Stomach smooth muscle (tissue), 2 donors: ENCODE results near the gene LDLRAD3.
"Not testable (repeated sequence)": the region's sequence is repeated elsewhere in the genome, so short reads cannot be mapped to it uniquely, and the experiment has no call there.

Experiments used
- H3K27ac ChIP-seq: one replicate; pipeline ENCODE4 v1.7.0; 2013; ENCODE audit warnings: mild to moderate bottlenecking, low read length, inconsistent platforms
- H3K27me3 ChIP-seq, 2 donors: one replicate each; pipeline ENCODE4 v1.7.0; 2013; ENCODE audit warnings: low read length in 2 of 2; ENCODE audit not compliant: insufficient read depth in 2 of 2, control insufficient read depth in 1 of 2
- H3K36me3 ChIP-seq, 2 donors: one replicate each; pipeline ENCODE4 v1.7.0; 2013; ENCODE audit warnings: low read length in 2 of 2; ENCODE audit not compliant: control insufficient read depth in 2 of 2, insufficient read depth in 2 of 2
- H3K4me1 ChIP-seq: one replicate; pipeline ENCODE4 v1.7.0; 2013; ENCODE audit warnings: low read length; ENCODE audit not compliant: control insufficient read depth, insufficient read depth
- H3K4me3 ChIP-seq, 2 donors: one replicate each; pipeline ENCODE4 v1.7.0; 2013; ENCODE audit warnings: low read length in 2 of 2
- H3K9ac ChIP-seq, 2 donors: one replicate each; pipeline ENCODE4 v1.7.0; 2013; ENCODE audit warnings: low read length in 2 of 2, mild to moderate bottlenecking in 1 of 2
- H3K9me3 ChIP-seq, 2 donors: one replicate each; pipeline ENCODE4 v1.7.0; 2013; ENCODE audit warnings: low read length in 2 of 2; ENCODE audit not compliant: control insufficient read depth in 2 of 2
- donor health status: healthy.
- donor health status: Pancreatic carcinoma.

The LDLRAD3 gene

GRCh38 chr11:36034551-36035331 lies 90.9 kb downstream of the LDLRAD3 start:
- H3K4me1 ChIP-seq, result peaks cover 28% of the 10 kb centered on the region
- H3K27ac ChIP-seq, result no peak overlapping the region
- no peaks in the 10 kb centered on the region for H3K36me3 ChIP-seq
- no peaks in the 10 kb centered on the region for H3K27me3 ChIP-seq
- no peaks in the 10 kb centered on the region for H3K9me3 ChIP-seq
- H3K9ac ChIP-seq, result no peak overlapping the region
- no peak overlapping the region for H3K4me3 ChIP-seq

GRCh38 chr11:36035454-36035853 lies 91.6 kb downstream of the LDLRAD3 start:
- Histone ChIP-seq H3K4me1 (peaks cover 24% of the 10 kb centered on the region), H3K27ac (no peak overlapping the region), H3K9ac (no peak overlapping the region), H3K27me3 (no peaks in the 10 kb centered on the region), H3K9me3 (no peaks in the 10 kb centered on the region), H3K4me3 (no peak overlapping the region), H3K36me3 (no peaks in the 10 kb centered on the region)

- no peak overlapping the region for H3K9ac ChIP-seq
- H3K36me3 ChIP-seq, result no peaks in the 10 kb centered on the region
- H3K4me1 ChIP-seq, result peaks cover 19% of the 10 kb centered on the region
- no peaks in the 10 kb centered on the region for H3K9me3 ChIP-seq
- no peaks in the 10 kb centered on the region for H3K27me3 ChIP-seq
- no peak overlapping the region for H3K27ac ChIP-seq
- no peak overlapping the region for H3K4me3 ChIP-seq
These were observed 92.1 kb downstream of the LDLRAD3 start for GRCh38 chr11:36035999-36036398.

- Histone ChIP-seq H3K9ac (no peak overlapping the region), H3K27me3 (no peaks in the 10 kb centered on the region), H3K27ac (no peak overlapping the region), H3K9me3 (no peaks in the 10 kb centered on the region), H3K4me1 (peaks cover 8% of the 10 kb centered on the region), H3K4me3 (no peak overlapping the region), H3K36me3 (no peaks in the 10 kb centered on the region)
These were observed 93.2 kb downstream of the LDLRAD3 start for GRCh38 chr11:36037031-36037430.

GRCh38 chr11:36038541-36038940 lies 94.7 kb downstream of the LDLRAD3 start:
- Histone ChIP-seq H3K27me3 (no peaks in the 10 kb centered on the region), H3K4me3 (no peak overlapping the region), H3K27ac (no peak overlapping the region), H3K36me3 (no peaks in the 10 kb centered on the region), H3K9me3 (no peaks in the 10 kb centered on the region), H3K9ac (no peak overlapping the region), H3K4me1 (peaks cover 8% of the 10 kb centered on the region)

- Histone ChIP-seq H3K27me3 (no peaks in the 10 kb centered on the region), H3K9me3 (no peaks in the 10 kb centered on the region), H3K36me3 (no peaks in the 10 kb centered on the region), H3K27ac (no peak overlapping the region), H3K4me1 (peaks cover 8% of the 10 kb centered on the region), H3K9ac (no peak overlapping the region), H3K4me3 (no peak overlapping the region)
These were observed 95.6 kb downstream of the LDLRAD3 start for GRCh38 chr11:36039471-36039870.

- no peak overlapping the region for H3K27ac ChIP-seq
- peaks cover 2% of the 10 kb centered on the region for H3K4me1 ChIP-seq
- H3K9ac ChIP-seq, result no peak overlapping the region
- H3K4me3 ChIP-seq, result no peak overlapping the region
- no peaks in the 10 kb centered on the region for H3K9me3 ChIP-seq
- H3K36me3 ChIP-seq, result no peaks in the 10 kb centered on the region
- H3K27me3 ChIP-seq, result no peaks in the 10 kb centered on the region
These were observed 98.2 kb downstream of the LDLRAD3 start for GRCh38 chr11:36041988-36042611.

- Histone ChIP-seq H3K4me3 (no peak overlapping the region), H3K9ac (no peak overlapping the region), H3K27me3 (no peaks in the 10 kb centered on the region), H3K9me3 (no peaks in the 10 kb centered on the region), H3K4me1 (peaks cover 3% of the 10 kb centered on the region), H3K27ac (no peak overlapping the region), H3K36me3 (no peaks in the 10 kb centered on the region)
These were observed 100.8 kb downstream of the LDLRAD3 start for GRCh38 chr11:36044636-36045035.

- not testable (repeated sequence) for H3K9me3 ChIP-seq, H3K4me1 ChIP-seq, H3K27ac ChIP-seq, H3K4me3 ChIP-seq, H3K36me3 ChIP-seq, H3K27me3 ChIP-seq, H3K9ac ChIP-seq
These were observed 102.1 kb downstream of the LDLRAD3 start for GRCh38 chr11:36045945-36046344.

- no peaks in the 10 kb centered on the region for H3K36me3 ChIP-seq
- no peak overlapping the region for H3K4me3 ChIP-seq
- H3K27ac ChIP-seq, result no peak overlapping the region
- H3K27me3 ChIP-seq, result no peaks in the 10 kb centered on the region
- no peak overlapping the region for H3K9ac ChIP-seq
- no peaks in the 10 kb centered on the region for H3K9me3 ChIP-seq
- H3K4me1 ChIP-seq, result peaks cover 7% of the 10 kb centered on the region
These were observed 103.1 kb downstream of the LDLRAD3 start for GRCh38 chr11:36046932-36047331.

- no peaks in the 10 kb centered on the region for H3K9me3 ChIP-seq
- H3K4me1 ChIP-seq, result peaks cover 7% of the 10 kb centered on the region
These were observed 103.5 kb downstream of the LDLRAD3 start for GRCh38 chr11:36047344-36047743.

More at GRCh38 chr11:36047344-36047743, 103.5 kb downstream of the LDLRAD3 start:
- Histone ChIP-seq H3K9ac (no peak overlapping the region), H3K27ac (no peak overlapping the region), H3K4me3 (no peak overlapping the region), H3K27me3 (no peaks in the 10 kb centered on the region), H3K36me3 (no peaks in the 10 kb centered on the region)
